Activated CD4-positive, CD25-positive, alpha-beta regulatory T cell treated with anti-CD3 and anti-CD28 coated beads, Interleukin-2, amount 50 U/mL, for 24 hours (primary cell): ENCODE measurements around the gene VPS9D1.
A peak's percentile ranks its signal among the peaks of the same experiment; 100 is the strongest.

ENCODE experiments used
- ATAC-seq, 2 donors: fragments of 150-1000 bp; cut with Tn5 transposase; one replicate each; pipeline ENCODE4 v1.10.0; 2021; ENCODE audit warnings: mild to moderate bottlenecking in 1 of 2, moderate library complexity in 1 of 2

VPS9D1 gene

GRCh38 chr16:89732142-89732917 lies 11.6 kb upstream of the VPS9D1 start:
- ATAC-seq: no peak

DNA sequence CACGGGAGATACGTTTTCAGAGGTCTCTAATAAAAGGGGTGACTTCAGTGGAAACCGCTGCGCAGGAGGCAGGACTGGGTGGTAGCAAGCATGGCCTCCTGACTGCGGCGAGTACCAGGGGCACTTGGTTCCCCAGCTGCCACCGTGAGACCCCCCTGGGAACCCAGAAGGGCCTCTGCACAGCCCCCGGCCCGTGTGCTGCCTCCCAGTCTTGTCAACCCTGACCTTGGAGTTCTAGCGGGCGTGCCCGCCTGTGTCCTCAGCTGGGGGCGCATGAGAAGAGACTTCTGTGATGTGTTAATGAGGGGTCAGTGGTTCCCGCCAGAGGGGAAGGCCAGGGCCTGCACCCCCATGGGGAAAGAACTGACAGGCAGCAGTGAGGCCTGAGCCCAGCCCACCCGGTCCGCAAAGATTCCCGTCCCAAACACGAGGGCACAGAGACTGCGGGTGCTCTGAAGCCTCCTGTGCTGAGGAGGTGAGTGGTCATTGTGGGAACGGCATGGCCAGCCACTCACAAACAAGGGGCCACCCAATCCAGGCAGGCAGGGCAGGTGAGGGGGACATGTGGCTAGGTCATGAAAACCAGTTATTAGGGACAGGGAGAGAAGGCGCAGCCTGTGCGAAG lies 10.0 kb upstream of the VPS9D1 start:
- ATAC-seq: no peak

- ATAC-seq: no peak
Observed at GRCh38 chr16:89729863-89730593, 9.3 kb upstream of the VPS9D1 start.

GRCh38 chr16:89729293-89729692 lies 8.6 kb upstream of the VPS9D1 start:
- no peak for ATAC-seq

DNA sequence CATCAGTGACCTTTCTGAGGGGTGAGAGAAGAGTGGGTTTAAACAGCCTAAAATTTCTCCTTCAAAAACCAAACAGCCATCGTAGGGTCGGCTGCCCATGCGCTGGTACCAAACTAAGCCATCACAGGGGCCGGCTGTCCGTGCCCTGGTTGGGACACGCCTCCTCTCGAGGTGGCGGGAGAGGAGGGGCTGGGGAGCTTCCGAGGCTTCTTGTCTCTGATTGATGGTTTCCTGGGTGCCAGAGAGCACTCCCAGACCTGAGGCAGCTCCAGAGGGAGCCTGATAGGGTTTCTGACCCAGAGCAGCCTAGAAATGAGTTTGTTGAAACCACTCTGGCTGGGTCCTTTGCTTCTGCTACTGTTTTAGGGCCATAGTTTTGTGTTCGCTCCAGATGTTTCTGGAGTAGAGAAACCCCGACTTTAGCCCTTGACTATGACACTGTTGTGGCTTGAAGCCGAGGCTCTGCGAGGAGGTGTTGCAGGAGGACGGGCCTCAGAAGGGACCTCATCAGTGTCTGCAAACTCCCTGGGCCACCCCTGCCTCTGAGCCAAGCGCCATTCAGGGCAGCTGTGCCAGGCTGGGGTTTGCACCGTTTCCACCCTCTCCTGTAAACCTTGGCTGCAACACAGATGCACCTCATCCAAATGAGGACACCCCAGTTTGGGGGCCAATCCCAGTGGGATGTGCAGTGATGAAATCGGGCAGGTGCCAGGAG lies 6.9 kb upstream of the VPS9D1 start:
- ATAC-seq: no peak

DNA sequence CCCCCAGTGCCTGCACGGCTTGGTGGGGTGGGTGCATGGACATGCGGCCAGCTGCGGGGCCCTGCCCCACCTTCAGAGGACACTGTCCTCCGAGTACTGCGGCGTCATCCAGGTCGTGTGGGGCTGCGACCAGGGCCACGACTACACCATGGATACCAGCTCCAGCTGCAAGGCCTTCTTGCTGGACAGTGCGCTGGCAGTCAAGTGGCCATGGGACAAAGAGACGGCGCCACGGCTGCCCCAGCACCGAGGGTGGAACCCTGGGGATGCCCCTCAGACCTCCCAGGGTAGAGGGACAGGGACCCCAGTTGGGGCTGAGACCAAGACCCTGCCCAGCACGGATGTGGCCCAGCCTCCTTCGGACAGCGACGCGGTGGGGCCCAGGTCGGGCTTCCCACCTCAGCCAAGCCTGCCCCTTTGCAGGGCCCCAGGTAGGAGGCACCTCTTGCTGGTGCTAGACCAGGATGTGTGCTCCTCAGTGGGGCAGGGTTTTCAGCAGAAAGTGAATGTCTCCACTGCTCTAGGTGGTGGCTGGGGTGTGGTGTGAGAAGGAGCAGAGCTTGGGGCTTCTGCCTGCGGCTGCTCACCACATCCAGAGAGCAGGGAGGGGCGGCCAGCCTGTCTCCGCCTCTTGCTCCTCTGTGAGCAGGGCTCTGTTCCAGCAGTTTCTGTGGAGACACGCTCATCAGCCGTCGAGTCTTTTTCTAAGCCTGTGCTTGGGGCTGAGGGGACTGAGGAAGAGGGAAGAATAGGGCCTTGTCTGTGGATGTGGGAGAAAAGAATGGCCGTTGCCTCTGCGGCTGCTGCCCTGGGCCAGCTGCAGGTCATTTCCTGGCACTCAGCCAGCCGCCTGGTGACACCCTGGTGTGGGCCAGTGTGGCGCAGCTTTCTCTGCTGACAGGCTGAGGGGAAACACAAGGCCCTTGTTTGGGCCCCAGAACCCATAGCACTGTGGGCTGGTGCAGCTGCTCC lies 2.9 kb upstream of the VPS9D1 start:
- ATAC-seq: peak; percentile 20 to 21

DNA sequence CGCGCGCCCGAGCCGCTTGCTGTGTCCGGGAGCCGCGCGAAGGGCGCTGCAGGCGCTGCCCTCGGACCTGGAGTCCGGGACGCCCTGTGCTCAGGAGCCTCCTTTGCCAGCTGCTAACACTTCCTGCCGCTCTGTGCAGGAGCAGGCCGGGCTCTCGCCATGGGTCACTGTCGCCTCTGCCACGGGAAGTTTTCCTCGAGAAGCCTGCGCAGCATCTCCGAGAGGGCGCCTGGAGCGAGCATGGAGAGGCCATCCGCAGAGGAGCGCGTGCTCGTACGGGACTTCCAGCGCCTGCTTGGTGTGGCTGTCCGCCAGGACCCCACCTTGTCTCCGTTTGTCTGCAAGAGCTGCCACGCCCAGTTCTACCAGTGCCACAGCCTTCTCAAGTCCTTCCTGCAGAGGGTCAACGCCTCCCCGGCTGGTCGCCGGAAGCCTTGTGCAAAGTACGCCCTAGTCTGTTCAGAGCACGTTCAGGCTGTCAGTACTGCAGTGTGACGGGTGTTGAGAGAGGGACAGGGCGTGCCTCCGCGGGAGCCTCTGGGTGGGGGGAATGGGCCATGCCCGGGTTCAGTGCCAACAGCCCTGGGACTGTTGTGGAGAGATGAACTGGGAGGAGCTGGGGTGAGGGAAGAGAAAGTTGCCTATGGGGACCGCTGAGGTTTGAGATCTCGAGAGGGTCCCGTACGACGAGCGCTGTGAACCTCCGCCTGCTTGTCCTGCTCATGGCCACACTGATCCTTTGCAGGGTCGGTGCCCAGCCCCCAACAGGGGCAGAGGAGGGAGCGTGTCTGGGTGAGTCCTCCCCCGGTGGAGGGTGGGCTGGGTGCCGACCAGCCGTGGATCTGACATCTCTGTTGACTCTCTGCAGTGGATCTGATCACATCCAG lies 1.9 kb upstream of the VPS9D1 start:
- ATAC-seq: peak; percentile 17 to 18

DNA sequence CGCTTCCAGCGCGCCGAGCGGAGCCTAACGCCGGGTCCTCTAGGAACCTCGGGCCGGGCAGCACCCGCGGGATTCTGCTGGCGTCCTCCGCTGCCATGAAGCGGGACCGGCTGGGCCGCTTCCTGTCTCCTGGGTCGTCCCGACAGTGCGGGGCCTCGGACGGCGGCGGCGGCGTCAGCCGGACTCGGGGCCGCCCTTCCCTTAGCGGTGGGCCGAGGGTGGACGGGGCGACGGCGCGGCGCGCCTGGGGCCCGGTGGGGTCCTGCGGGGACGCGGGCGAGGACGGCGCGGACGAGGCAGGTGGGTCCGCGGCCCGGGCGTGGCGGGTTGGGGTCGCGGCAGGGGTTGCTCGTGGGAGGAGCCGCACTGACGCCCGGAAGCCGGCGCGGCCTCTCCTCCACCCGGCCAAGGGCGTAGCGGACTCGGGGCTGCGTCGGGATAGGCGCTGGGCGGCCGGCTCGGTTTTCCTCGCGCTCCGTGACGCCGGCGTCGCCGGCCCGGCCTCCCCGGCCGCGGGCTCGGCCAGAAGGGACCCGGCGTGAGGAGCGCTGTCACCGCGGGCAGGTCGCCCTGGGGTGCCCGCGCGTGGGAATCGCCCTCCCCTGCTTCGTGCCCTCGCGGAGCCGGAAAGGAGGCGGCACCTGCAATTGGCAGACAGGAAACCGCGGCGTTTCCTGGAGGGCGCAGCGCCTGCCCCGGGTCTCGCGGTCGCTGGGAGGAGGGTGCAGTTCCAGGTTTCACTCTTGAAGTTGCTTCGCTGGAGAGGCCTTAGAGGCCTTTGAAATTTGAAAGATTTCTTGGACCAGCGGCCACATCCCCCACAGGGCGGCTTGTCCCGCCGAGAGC lies 1.1 kb upstream of the VPS9D1 start:
- peak; percentile 28 to 42 for ATAC-seq

DNA sequence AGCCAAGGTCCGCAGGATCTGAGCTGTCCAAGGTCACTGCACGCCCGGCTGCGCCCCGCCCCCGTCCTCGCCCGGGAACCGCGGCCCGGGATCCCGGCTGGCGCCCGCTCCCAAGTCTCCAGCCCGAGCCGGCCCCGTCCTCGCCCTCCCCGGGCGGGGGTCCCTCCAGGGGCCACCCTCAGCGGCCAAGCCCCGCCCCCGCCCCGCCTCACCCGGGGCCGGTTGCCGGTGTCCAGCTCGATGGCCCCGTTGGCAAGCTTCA lies 216 bp downstream of the VPS9D1 start:
- ATAC-seq: no peak

- no peak for ATAC-seq
Observed at GRCh38 chr16:89717688-89718505, 2.8 kb downstream of the VPS9D1 start.

DNA sequence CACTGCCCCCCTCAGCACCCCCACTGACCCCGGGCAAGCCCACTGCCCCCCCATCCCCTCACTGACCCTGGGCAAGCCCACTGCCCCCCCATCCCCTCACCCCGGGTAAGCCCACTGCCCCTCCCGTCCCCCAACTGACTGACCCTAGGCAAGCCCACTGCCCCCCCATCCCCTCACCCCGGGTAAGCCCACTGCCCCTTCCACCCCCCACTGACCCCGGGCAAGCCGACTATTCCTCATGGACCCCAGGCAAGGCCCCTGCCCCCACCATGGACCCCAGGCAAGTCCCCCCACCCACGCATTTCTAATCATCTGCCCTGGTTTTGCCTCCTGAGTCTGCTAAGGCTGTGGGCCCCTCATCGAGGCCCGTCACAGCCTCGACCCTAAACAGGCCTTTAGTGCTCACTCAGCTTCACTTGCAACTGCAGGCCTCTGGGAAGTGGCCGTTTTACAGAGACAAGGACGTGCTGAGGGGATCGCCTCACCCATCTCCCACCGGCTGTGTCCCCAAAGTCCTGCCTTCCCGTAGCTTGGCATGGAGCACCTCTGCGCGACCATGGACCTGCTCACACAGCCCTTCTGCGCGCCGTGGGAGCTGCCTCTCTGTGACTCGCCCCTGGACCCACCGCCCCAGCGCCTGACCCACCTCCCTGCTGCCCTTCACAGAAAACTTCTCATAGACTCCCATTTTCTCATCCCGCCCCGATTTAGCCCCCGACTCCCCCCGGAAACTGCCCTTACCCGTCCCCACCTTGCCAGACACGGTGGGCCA lies 3.6 kb downstream of the VPS9D1 start:
- no peak for ATAC-seq

DNA sequence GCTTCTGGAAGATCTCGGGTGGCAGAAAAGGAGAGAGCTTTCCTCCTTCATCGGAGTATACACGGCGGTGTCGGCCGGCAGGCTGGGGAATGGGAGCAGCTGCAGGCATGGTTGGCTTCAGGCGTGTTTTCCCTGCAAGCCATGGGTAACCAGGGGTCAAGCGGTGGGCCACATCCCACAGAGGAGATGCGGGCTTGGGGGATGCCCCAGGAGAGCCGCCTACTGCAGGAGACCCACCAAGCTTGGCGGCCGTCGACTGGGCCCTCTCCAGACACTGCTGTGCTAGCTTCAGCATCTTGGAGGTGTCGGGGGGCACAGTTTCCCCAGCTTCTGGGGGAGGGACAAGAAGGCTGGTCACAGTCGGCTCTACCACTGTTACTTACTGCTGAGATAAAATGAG lies 4.2 kb downstream of the VPS9D1 start:
- no peak for ATAC-seq

GRCh38 chr16:89712274-89712781 lies 8.4 kb downstream of the VPS9D1 start:
- no peak for ATAC-seq

GRCh38 chr16:89711601-89712273 lies 9.0 kb downstream of the VPS9D1 start:
- peak; percentile 83 for ATAC-seq

GRCh38 chr16:89710709-89711564 lies 9.8 kb downstream of the VPS9D1 start:
- no peak for ATAC-seq

- ATAC-seq: no peak
Observed at GRCh38 chr16:89709716-89710432, 10.8 kb downstream of the VPS9D1 start.
